SH-SY5Y (cell line): Measurements from ENCODE around the gene ETNK2.

ENCODE experiments used
- GATA2 ChIP-seq: IDR thresholded peaks from 2 replicates; pipeline ENCODE4 v1.6.1; 2011; ENCODE audit warnings: mild to moderate bottlenecking, low read depth, low read length
- GATA3 ChIP-seq: IDR thresholded peaks from 2 replicates; pipeline ENCODE4 v1.6.1; 2011; ENCODE audit warnings: low read depth, mild to moderate bottlenecking, low read length, moderate library complexity

- TF ChIP-seq GATA3: no peak
- TF ChIP-seq GATA2: no peak
Measured at GRCh38 chr1:204141131-204141530, 10.7 kb downstream of the ETNK2 start.
